GM19372 (cell line): ENCODE results near the gene HPCA.

Experiments
- ATAC-seq: cut with Tn5 transposase; IDR thresholded peaks from one replicate; pipeline ENCODE4 v1.9.1; 2021; ENCODE audit warnings: mild to moderate bottlenecking, low read depth, moderate library complexity; ENCODE audit not compliant: unreplicated experiment

Gene HPCA

GRCh38 chr1:32928285-32928684 is 42.0 kb downstream of the HPCA start:
- no peak for ATAC-seq

- ATAC-seq = no peak
These were observed 42.4 kb downstream of the HPCA start for GRCh38 chr1:32928715-32929114.

- no peak for ATAC-seq
These were observed 43.1 kb downstream of the HPCA start for GRCh38 chr1:32929366-32929765.

GRCh38 chr1:32931760-32932159 is 45.5 kb downstream of the HPCA start:
- ATAC-seq = no peak

GRCh38 chr1:32933742-32934322 is 47.5 kb downstream of the HPCA start:
- no peak for ATAC-seq

- no peak for ATAC-seq
These were observed 48.2 kb downstream of the HPCA start for GRCh38 chr1:32934535-32934934.

GRCh38 chr1:32937061-32937460 is 50.8 kb downstream of the HPCA start:
- ATAC-seq = no peak

- ATAC-seq = no peak
These were observed 53.5 kb downstream of the HPCA start for GRCh38 chr1:32939655-32940371.

- ATAC-seq = no peak
These were observed 57.9 kb downstream of the HPCA start for GRCh38 chr1:32944180-32944579.
